Psoas muscle (tissue), 8 donors: ENCODE measurements around the gene RTL1. TPM values are rescaled to one million over a fixed set of nuclear protein-coding genes. Genes with fewer than 3 reads are reported as not detected.

Experiments used
- ATAC-seq, 4 donors: fragments of 200-7000 bp; cut with Tn5 transposase; one replicate each; pipeline ENCODE4 v1.9.1; 2020; ENCODE audit warnings: moderate library complexity in 3 of 4, mild to moderate bottlenecking in 2 of 4
- DNase-seq, 2 donors: peaks; one replicate each; pipeline ENCODE4 v3.0.0-alpha.2; 2020
- H3K27ac ChIP-seq: fragments of 200-600 bp; one replicate; pipeline ENCODE4 v1.8.0; 2022
- H3K27me3 ChIP-seq, 3 donors: fragments of 200-600 bp in 1 of 3; one replicate each; pipeline versions ENCODE4 v1.6.1 to v1.8.0; 2013 to 2022; ENCODE audit warnings: low read length in 2 of 3, mild to moderate bottlenecking in 2 of 3, moderate library complexity in 1 of 3; ENCODE audit not compliant: insufficient read depth in 3 of 3
- H3K36me3 ChIP-seq, 2 donors: fragments of 200-600 bp in 1 of 2; one replicate each; pipeline versions ENCODE4 v1.6.1 to v1.8.0; 2013 to 2022; ENCODE audit warnings: low read depth in 1 of 2, mild to moderate bottlenecking in 1 of 2, moderate library complexity in 1 of 2; ENCODE audit not compliant: insufficient read depth in 1 of 2
- H3K4me1 ChIP-seq: fragments of 200-600 bp; one replicate; pipeline ENCODE4 v1.8.0; 2022
- H3K4me3 ChIP-seq: fragments of 200-600 bp; one replicate; pipeline ENCODE4 v1.8.0; 2022; ENCODE audit warnings: mild to moderate bottlenecking
- H3K9me3 ChIP-seq: fragments of 200-600 bp; one replicate; pipeline ENCODE4 v1.8.0; 2022
- WGBS, 3 donors: extraction: QIAGEN DNeasy Blood & Tissue Kit; methylation state at CpG; one replicate each; pipeline versions ENCODE4 v1.1.6 to v1.1.7; 2013; 5-methylcytosine and 5-hydroxymethylcytosine counted together
- intact Hi-C, 2 donors: fragments of 100-400 bp; cut with DNase I; formaldehyde crosslinking; loops; one replicate each; pipeline versions ENCODE4 v1.11.0 to v1.14.2; 2022
- polyA plus RNA-seq, 3 donors: library from polyadenylated mRNA; stranded (reverse); fragments of 200-250 nt; gene quantifications; one replicate each; pipeline ENCODE4 v1.2.3, GENCODE V29; 2013
- total RNA-seq, 4 donors: library from RNA; stranded (reverse); fragmentation: NEBNext Ultra II Directional in 2 of 4; extraction: Animal tissue kit (Norgen Biotek cat#: 25700) in 2 of 4; gene quantifications; one replicate each; pipeline versions ENCODE4 v1.2.1 to v1.2.4, GENCODE V29; 2021 to 2023
- TF ChIP-seq, protein P1 (sequence below): fragments of 200-600 bp; IDR thresholded peaks from one replicate; pipeline ENCODE4 v1.8.0; 2022; ENCODE audit warnings: antibody characterized with exemption
- donor health status: healthy with polysubstance abuse.
- donor health status: DM: no; HTN: no; CAD: no; lungs with moderate emphysema.
- donor health status: Bipolar disorder and iron deficiency.
- donor health status: healthy.
- donor health status: DM: yes; HTN: yes; CAD: no.
- donor health status: DM: no; HTN: no; CAD: no.
- donor health status: DM: no; HTN: no; CAD: no.
- donor health status: DM: yes; HTN: yes; CAD: no.

The RTL1 gene
- total and polyA plus RNA-seq, 7 donors: 0.01 TPM; not detected in 6

GRCh38 chr14:100883789-100884101 lies 19.8 kb downstream of the RTL1 start:
- no peak overlapping the region for H3K4me3 ChIP-seq
- ATAC-seq (no peak), DNase-seq (peak in 1 of 2 donors; percentile 31)
- 72 to 81% (median 73%) methylated on average over 11 of the region's 11 CpGs for WGBS, 3 donors
- no peak overlapping the region for H3K27ac ChIP-seq
- H3K9me3 ChIP-seq: no peaks in the 10 kb centered on the region
- H3K4me1 ChIP-seq: no peaks in the 10 kb centered on the region
- TF ChIP-seq, protein P1, sequence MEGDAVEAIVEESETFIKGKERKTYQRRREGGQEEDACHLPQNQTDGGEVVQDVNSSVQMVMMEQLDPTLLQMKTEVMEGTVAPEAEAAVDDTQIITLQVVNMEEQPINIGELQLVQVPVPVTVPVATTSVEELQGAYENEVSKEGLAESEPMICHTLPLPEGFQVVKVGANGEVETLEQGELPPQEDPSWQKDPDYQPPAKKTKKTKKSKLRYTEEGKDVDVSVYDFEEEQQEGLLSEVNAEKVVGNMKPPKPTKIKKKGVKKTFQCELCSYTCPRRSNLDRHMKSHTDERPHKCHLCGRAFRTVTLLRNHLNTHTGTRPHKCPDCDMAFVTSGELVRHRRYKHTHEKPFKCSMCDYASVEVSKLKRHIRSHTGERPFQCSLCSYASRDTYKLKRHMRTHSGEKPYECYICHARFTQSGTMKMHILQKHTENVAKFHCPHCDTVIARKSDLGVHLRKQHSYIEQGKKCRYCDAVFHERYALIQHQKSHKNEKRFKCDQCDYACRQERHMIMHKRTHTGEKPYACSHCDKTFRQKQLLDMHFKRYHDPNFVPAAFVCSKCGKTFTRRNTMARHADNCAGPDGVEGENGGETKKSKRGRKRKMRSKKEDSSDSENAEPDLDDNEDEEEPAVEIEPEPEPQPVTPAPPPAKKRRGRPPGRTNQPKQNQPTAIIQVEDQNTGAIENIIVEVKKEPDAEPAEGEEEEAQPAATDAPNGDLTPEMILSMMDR: no peak
- peaks cover 0 to 5% (median 5%) of the 10 kb centered on the region in 3 donors for H3K27me3 ChIP-seq
- H3K36me3 ChIP-seq: no peaks in the 10 kb centered on the region
- intact Hi-C loops: no loop called here

DNA sequence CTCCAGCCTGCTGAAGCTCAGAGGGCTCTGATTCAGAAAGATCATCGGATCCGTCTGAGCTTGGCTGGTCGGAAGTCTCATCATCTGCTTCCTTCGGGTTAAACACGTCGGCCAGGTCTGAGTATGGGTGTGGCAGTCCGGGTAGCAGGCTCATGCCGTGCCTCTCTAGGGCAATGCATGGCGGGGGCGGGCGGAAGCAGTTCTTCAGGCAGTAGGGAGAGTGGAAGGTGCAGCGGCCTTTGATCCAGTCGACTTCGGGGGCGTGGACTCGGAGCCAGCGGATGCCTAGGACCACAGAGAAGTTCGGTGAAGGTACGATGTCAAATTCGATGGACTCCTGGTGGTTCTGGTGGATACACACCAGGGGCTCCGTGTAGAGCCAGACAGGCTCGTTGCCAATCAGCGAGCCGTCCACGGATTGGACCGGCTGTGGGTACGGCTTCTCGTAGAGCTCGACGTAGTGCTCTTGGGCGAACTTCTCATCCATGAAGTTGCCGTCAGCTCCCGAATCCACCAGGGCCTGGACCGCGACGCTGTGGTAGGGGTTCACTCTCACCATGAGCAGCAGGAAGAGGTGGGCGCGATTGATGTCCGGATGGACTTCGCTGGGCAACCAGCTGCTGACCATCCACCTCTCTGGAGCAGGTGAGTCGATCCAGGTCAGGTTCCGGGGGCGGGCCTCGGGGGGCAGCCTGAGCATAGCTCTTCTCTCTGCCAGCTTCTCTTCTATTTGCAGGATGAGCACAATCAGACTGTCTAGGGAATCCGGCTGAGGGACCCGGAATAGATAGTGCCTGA lies 20.3 kb downstream of the RTL1 start:
- TF ChIP-seq, protein P1: no peak
- Histone ChIP-seq H3K27me3 (peaks cover 0 to 8% (median 5%) of the 10 kb centered on the region in 3 donors), H3K27ac (no peak overlapping the region), H3K36me3 (no peaks in the 10 kb centered on the region), H3K9me3 (no peaks in the 10 kb centered on the region), H3K4me3 (no peak overlapping the region), H3K4me1 (no peaks in the 10 kb centered on the region)
- 94 to 95% (median 94%) methylated on average over 46 of the region's 46 CpGs for WGBS, 3 donors
- intact Hi-C loops: no loop called here
- ATAC-seq (no peak), DNase-seq (peak in 1 of 2 donors; percentile 34)

- no peak overlapping the region for H3K4me3 ChIP-seq
- no peaks in the 10 kb centered on the region for H3K9me3 ChIP-seq
- no peaks in the 10 kb centered on the region for H3K36me3 ChIP-seq
- intact Hi-C loops: no loop called here
- DNase-seq: peak in 1 of 2 donors; percentile 25
- 92 to 94% (median 92%) methylated on average over 49 of the region's 49 CpGs for WGBS, 3 donors
- peaks cover 0 to 14% (median 7%) of the 10 kb centered on the region in 3 donors for H3K27me3 ChIP-seq
- H3K4me1 ChIP-seq: no peaks in the 10 kb centered on the region
- no peak for ATAC-seq
- H3K27ac ChIP-seq: no peak overlapping the region
- TF ChIP-seq, protein P1: no peak
These were observed 21.2 kb downstream of the RTL1 start for GRCh38 chr14:100882026-100882967.

DNA sequence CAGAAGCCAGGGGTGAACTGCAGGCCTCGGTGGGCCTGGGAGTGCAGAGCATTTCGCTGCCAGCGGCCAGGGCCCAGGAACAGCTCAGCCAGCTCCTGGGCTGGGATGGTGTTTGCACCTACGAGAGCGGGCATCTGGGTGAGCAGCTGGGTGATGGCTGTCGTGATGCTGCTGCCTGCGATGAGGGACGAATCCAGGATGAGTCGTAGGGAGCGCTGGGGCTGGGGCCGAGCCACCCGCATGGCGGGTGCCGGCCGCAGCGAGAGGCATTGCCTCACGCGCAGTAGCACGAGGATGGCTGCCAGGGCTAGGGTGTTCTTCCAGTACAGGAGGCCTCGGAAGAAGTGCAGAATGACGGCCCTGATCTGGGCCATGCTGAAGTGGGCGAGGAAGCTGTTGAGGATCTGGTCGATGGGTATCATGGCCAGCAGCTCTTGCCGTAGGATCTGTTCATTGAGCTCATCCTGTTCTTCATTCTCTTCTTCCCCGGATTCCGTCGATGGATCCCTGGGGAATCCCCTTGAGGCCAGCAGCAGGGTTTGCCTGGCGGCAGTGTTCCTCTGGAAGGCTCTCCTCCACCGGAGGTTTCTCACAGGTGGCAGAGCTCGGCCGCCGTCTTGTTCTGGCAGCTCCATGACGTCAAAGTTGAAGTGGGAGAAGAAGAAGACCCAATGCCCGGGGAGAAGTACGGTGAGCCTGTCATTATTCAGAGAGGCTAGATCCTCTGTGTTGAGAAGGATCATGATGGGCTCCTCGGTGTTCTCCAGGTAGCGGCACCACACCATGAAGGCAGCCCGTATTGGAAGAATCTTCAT lies 22.1 kb downstream of the RTL1 start:
- Histone ChIP-seq H3K4me3 (no peak overlapping the region), H3K9me3 (no peaks in the 10 kb centered on the region), H3K36me3 (no peaks in the 10 kb centered on the region), H3K27me3 (peaks cover 0 to 14% (median 7%) of the 10 kb centered on the region in 3 donors), H3K4me1 (no peaks in the 10 kb centered on the region), H3K27ac (no peak overlapping the region)
- no peak for ATAC-seq
- intact Hi-C loops: no loop called here
- peak in 1 of 2 donors; percentile 51 for DNase-seq
- 86 to 92% (median 87%) methylated on average over 38 of the region's 38 CpGs for WGBS, 3 donors
- TF ChIP-seq, protein P1: no peak
